GM12878 (cell line): ENCODE data around the gene SLC5A6. TPM values are rescaled to one million over a fixed set of nuclear protein-coding genes. Genes with fewer than 3 reads are reported as not detected.

ENCODE experiments used
- ATF7 ChIP-seq: fragments of 450-650 bp; IDR thresholded peaks from 2 replicates; pipeline ENCODE4 v1.6.1; 2016; ENCODE audit warnings: low read depth, mild to moderate bottlenecking
- BCL11A ChIP-seq: IDR thresholded peaks from 2 replicates; pipeline ENCODE4 v1.6.1; 2011; ENCODE audit warnings: low read depth, low read length
- CBX3 ChIP-seq: fragments of 200-600 bp; sonication (generic); IDR thresholded peaks from 2 replicates; pipeline ENCODE4 v1.6.1; 2016; ENCODE audit warnings: low read depth, borderline replicate concordance
- CREM ChIP-seq: IDR thresholded peaks from 2 replicates; pipeline ENCODE4 v1.6.1; 2014; ENCODE audit warnings: antibody characterized with exemption, low read depth
- EP300 ChIP-seq, 2 experiments: fragments of 150-350 bp in 1 of 2; IDR thresholded peaks; 2 replicates each; pipeline ENCODE4 v1.6.1; 2011 to 2012; ENCODE audit warnings: low read depth in 2 of 2, low read length in 2 of 2, borderline replicate concordance in 1 of 2, improper control_type of control experiment in 1 of 2, inconsistent platforms in 1 of 2; ENCODE audit not compliant: control insufficient read depth in 1 of 2
- GATAD2B ChIP-seq: fragments of 450-650 bp; conservative IDR thresholded peaks from 2 replicates; pipeline ENCODE4 v1.6.1; 2017; ENCODE audit warnings: low read depth, mild to moderate bottlenecking, moderate library complexity
- HCFC1 ChIP-seq: fragments of 150-350 bp; IDR thresholded peaks from 2 replicates; pipeline ENCODE4 v1.6.1; 2014; ENCODE audit warnings: low read length
- HDAC6 ChIP-seq: fragments of 200-600 bp; sonication (generic); IDR thresholded peaks from one replicate; pipeline ENCODE4 v1.8.0; 2017; ENCODE audit warnings: antibody characterized with exemption; ENCODE audit not compliant: unreplicated experiment
- HDGF ChIP-seq: fragments of 450-650 bp; IDR thresholded peaks from 2 replicates; pipeline ENCODE4 v1.6.1; 2016; ENCODE audit warnings: antibody characterized with exemption
- KAT2A ChIP-seq: conservative IDR thresholded peaks from 2 replicates; pipeline ENCODE4 v1.6.1; 2011; ENCODE audit warnings: low read depth, low read length; ENCODE audit not compliant: control insufficient read depth
- MTA2 ChIP-seq: fragments of 450-650 bp; IDR thresholded peaks from 2 replicates; pipeline ENCODE4 v1.6.1; 2016; ENCODE audit warnings: low read depth, mild to moderate bottlenecking, moderate library complexity
- MYC ChIP-seq: IDR thresholded peaks from 2 replicates; pipeline ENCODE4 v1.6.1; 2011; ENCODE audit warnings: mild to moderate bottlenecking, low read length, moderate library complexity, inconsistent platforms; ENCODE audit not compliant: insufficient read depth, insufficient replicate concordance, insufficient read length, severe bottlenecking
- NFYB ChIP-seq: IDR thresholded peaks from 2 replicates; pipeline ENCODE4 v1.6.1; 2011; ENCODE audit warnings: low read depth, mild to moderate bottlenecking, low read length, improper control_type of control experiment, moderate library complexity; ENCODE audit not compliant: insufficient read depth
- RAD51 ChIP-seq: fragments of 450-650 bp; IDR thresholded peaks from 2 replicates; pipeline ENCODE4 v1.6.1; 2016; ENCODE audit warnings: moderate library complexity, mild to moderate bottlenecking, inconsistent platforms
- STAT1 ChIP-seq: fragments of 450-650 bp; conservative IDR thresholded peaks from 2 replicates; pipeline ENCODE4 v1.6.1; 2014; ENCODE audit warnings: antibody characterized with exemption, mild to moderate bottlenecking
- STAT3 ChIP-seq: IDR thresholded peaks from 2 replicates; pipeline ENCODE4 v1.6.1; 2011; ENCODE audit warnings: low read depth, low read length, improper control_type of control experiment
- TAF1 ChIP-seq: IDR thresholded peaks from 2 replicates; pipeline ENCODE4 v1.6.1; 2011; ENCODE audit warnings: mild to moderate bottlenecking, low read depth, low read length, borderline replicate concordance
- TCF7 ChIP-seq: IDR thresholded peaks from 2 replicates; pipeline ENCODE4 v1.6.1; 2014; ENCODE audit warnings: antibody characterized with exemption, borderline replicate concordance
- YBX1 ChIP-seq: fragments of 450-650 bp; IDR thresholded peaks from 2 replicates; pipeline ENCODE4 v1.6.1; 2016; ENCODE audit warnings: antibody characterized with exemption
- ZNF217 ChIP-seq: fragments of 450-650 bp; IDR thresholded peaks from 2 replicates; pipeline ENCODE4 v1.6.1; 2017; ENCODE audit warnings: antibody characterized with exemption, mild to moderate bottlenecking
- polyA plus RNA-seq, 11 experiments: library from polyadenylated mRNA; depleted of rRNA in 4 of 11; unstranded in 6 of 11; stranded (reverse) in 5 of 11; fragments of >200 nt; fragmentation: Nextera tagmentation in 4 of 11; fragmentation: Illumina TruSeq in 1 of 11; extraction: Ambion mirVana in 4 of 11; extraction: Trizol in 1 of 11; gene quantifications; 1 replicate in 1 of 11; 2 replicates in 10 of 11; pipeline versions ENCODE4 v1.2.1 to v1.2.3, GENCODE V29; 2011 to 2016; ENCODE audit warnings: inconsistent platforms in 2 of 11, missing spikeins in 2 of 11, low read depth in 1 of 11
- total RNA-seq, 4 experiments: library from RNA; depleted of rRNA in 3 of 4; stranded (reverse); fragments of >200 nt in 3 of 4; fragmentation: Illumina TruSeq in 1 of 4; extraction: Trizol in 1 of 4; gene quantifications; 2 replicates each; pipeline versions ENCODE4 v1.2.1 to v1.2.3, GENCODE V29; 2013 to 2021
- TF ChIP-seq, protein P1 (sequence below): fragments of 450-650 bp; IDR thresholded peaks from 2 replicates; pipeline ENCODE4 v1.6.1; 2018; ENCODE audit warnings: borderline replicate concordance, mild to moderate bottlenecking; ENCODE audit not compliant: partially characterized antibody
- TF ChIP-seq, protein P2 (sequence below), 3 experiments: IDR thresholded peaks in 2 of 3; conservative IDR thresholded peaks in 1 of 3; 2 replicates each; pipeline ENCODE4 v1.5.1; 2011; ENCODE audit warnings: low read depth in 3 of 3, low read length in 3 of 3, mild to moderate bottlenecking in 3 of 3, control low read depth in 2 of 3, moderate library complexity in 2 of 3, inconsistent platforms in 1 of 3, mixed read lengths in 1 of 3; ENCODE audit not compliant: control insufficient read depth in 2 of 3, insufficient read depth in 1 of 3; ENCODE audit errors: extremely low read depth in 1 of 3
- TF ChIP-seq, protein P3 (sequence below): IDR thresholded peaks from 2 replicates; pipeline ENCODE4 v1.6.1; 2012; ENCODE audit warnings: low read depth, low read length, improper control_type of control experiment
- TF ChIP-seq, protein P4 (sequence below): fragments of 450-650 bp; IDR thresholded peaks from 2 replicates; pipeline ENCODE4 v1.6.1; 2016; ENCODE audit warnings: mild to moderate bottlenecking

Gene SLC5A6
- total and polyA plus RNA-seq, 10 of the 15 experiments (the other 5 are each of a cell fraction or from before 2014, with no cell fraction given), result 13.1 to 101 (median 55.3) TPM

DNA sequence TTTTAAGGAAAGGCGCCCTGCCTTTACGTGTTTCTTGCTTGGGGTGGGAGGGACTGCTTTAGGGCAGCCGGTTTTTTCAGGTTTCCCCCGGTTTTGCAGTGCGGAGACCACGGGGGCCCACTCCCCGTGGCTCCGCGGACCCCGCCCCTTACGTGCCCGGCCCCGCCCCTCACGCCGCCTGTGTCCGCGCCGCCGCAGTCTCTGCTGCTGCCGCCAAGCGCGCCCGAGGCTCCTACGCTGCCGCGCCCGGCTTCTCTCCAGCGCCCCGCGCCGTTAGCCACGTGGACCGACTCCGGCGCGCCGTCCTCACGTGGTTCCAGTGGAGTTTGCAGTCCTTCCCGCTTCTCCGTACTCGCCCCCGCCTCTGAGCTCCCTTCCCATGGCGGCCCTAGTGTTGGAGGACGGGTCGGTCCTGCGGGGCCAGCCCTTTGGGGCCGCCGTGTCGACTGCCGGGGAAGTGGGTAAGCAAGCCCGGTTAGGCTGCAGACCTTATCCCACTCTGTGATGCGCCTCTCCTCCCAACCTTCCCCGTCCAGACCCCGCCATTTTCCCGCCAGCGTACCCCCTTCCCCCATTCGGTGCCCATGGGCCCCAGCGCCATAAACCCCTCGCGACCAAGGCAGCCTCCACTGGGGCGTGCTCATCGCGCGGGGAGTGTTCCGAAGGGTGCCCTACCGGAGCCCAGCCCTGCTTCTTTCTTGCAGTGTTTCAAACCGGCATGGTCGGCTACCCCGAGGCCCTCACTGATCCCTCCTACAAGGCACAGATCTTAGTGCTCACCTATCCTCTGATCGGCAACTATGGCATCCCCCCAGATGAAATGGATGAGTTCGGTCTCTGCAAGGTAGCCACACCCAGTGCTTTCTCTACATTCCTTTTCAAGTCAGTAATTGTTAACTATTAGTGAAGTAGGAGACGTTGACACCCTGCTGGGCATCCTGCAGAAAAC, 5.4 kb upstream of the SLC5A6 start, which contains the start of gene CAD (continued):
- TF ChIP-seq, protein P1, sequence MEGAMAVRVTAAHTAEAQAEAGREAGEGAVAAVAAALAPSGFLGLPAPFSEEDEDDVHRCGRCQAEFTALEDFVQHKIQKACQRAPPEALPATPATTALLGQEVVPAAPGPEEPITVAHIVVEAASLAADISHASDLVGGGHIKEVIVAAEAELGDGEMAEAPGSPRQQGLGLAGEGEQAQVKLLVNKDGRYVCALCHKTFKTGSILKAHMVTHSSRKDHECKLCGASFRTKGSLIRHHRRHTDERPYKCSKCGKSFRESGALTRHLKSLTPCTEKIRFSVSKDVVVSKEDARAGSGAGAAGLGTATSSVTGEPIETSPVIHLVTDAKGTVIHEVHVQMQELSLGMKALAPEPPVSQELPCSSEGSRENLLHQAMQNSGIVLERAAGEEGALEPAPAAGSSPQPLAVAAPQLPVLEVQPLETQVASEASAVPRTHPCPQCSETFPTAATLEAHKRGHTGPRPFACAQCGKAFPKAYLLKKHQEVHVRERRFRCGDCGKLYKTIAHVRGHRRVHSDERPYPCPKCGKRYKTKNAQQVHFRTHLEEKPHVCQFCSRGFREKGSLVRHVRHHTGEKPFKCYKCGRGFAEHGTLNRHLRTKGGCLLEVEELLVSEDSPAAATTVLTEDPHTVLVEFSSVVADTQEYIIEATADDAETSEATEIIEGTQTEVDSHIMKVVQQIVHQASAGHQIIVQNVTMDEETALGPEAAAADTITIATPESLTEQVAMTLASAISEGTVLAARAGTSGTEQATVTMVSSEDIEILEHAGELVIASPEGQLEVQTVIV, result peak; percentile 90
- TF ChIP-seq STAT1 (no peak), GATAD2B (peak; percentile 65; the same call in 1 of the 2 replicates), YBX1 (no peak), STAT3 (no peak), KAT2A (no peak), EP300 (IDR thresholded peaks at IDR 0.05; ENCODE audit: borderline replicate concordance in 1 of 2, control insufficient read depth in 1 of 2, low read depth in 2 of 2, low read length in 2 of 2) (no peak), BCL11A (no peak), CREM (peak; percentile 42; the same call in 1 of the 2 replicates), CBX3 (no peak), MYC (peak; percentile 86), HDGF (peak; percentile 34; the same call in 1 of the 2 replicates), TAF1 (peak; percentile 67; the same call in 1 of the 2 replicates), ZNF217 (no peak), ATF7 (no peak), TCF7 (no peak), HCFC1 (peak; percentile 36; the same call in 1 of the 2 replicates), RAD51 (peak; percentile 87), NFYB (no peak), HDAC6 (no peak), MTA2 (no peak)
- TF ChIP-seq, protein P2, sequence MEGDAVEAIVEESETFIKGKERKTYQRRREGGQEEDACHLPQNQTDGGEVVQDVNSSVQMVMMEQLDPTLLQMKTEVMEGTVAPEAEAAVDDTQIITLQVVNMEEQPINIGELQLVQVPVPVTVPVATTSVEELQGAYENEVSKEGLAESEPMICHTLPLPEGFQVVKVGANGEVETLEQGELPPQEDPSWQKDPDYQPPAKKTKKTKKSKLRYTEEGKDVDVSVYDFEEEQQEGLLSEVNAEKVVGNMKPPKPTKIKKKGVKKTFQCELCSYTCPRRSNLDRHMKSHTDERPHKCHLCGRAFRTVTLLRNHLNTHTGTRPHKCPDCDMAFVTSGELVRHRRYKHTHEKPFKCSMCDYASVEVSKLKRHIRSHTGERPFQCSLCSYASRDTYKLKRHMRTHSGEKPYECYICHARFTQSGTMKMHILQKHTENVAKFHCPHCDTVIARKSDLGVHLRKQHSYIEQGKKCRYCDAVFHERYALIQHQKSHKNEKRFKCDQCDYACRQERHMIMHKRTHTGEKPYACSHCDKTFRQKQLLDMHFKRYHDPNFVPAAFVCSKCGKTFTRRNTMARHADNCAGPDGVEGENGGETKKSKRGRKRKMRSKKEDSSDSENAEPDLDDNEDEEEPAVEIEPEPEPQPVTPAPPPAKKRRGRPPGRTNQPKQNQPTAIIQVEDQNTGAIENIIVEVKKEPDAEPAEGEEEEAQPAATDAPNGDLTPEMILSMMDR (IDR thresholded peaks at IDR 0.05 in 2 of 3, conservative IDR thresholded peaks at IDR 0.05 in 1 of 3; ENCODE audit: control insufficient read depth in 2 of 3, extremely low read depth in 1 of 3, insufficient read depth in 1 of 3, low read depth in 3 of 3, low read length in 3 of 3), result peak in 2 of 3 experiments; percentile 19 to 35; a peak in 3 of 6 replicates
- TF ChIP-seq, protein P3, sequence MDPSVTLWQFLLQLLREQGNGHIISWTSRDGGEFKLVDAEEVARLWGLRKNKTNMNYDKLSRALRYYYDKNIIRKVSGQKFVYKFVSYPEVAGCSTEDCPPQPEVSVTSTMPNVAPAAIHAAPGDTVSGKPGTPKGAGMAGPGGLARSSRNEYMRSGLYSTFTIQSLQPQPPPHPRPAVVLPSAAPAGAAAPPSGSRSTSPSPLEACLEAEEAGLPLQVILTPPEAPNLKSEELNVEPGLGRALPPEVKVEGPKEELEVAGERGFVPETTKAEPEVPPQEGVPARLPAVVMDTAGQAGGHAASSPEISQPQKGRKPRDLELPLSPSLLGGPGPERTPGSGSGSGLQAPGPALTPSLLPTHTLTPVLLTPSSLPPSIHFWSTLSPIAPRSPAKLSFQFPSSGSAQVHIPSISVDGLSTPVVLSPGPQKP, result no peak
- TF ChIP-seq, protein P4, sequence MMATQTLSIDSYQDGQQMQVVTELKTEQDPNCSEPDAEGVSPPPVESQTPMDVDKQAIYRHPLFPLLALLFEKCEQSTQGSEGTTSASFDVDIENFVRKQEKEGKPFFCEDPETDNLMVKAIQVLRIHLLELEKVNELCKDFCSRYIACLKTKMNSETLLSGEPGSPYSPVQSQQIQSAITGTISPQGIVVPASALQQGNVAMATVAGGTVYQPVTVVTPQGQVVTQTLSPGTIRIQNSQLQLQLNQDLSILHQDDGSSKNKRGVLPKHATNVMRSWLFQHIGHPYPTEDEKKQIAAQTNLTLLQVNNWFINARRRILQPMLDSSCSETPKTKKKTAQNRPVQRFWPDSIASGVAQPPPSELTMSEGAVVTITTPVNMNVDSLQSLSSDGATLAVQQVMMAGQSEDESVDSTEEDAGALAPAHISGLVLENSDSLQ, result no peak
